ENCODE results near the gene RASD2.

The RASD2 gene

GRCh38 chr22:35555946-35556547 is 15.4 kb downstream of the RASD2 start:
- H3K9me3 ChIP-seq (ENCODE audit: control insufficient read depth, insufficient read depth, low read length), result no peaks in the 10 kb centered on the region
- H3K9ac ChIP-seq (ENCODE audit: low read depth, low read length), result no peak overlapping the region
- no peak overlapping the region for H3K4me3 ChIP-seq (ENCODE audit: low read depth, low read length)
- H3K27me3 ChIP-seq (ENCODE audit: control insufficient read depth, insufficient read depth, low read length), result no peaks in the 10 kb centered on the region
- H3K4me1 ChIP-seq (ENCODE audit: control insufficient read depth, insufficient read depth, low read length), result peaks cover 7% of the 10 kb centered on the region
- H3K36me3 ChIP-seq (ENCODE audit: control insufficient read depth, insufficient read depth, low read length), result no peaks in the 10 kb centered on the region

DNA sequence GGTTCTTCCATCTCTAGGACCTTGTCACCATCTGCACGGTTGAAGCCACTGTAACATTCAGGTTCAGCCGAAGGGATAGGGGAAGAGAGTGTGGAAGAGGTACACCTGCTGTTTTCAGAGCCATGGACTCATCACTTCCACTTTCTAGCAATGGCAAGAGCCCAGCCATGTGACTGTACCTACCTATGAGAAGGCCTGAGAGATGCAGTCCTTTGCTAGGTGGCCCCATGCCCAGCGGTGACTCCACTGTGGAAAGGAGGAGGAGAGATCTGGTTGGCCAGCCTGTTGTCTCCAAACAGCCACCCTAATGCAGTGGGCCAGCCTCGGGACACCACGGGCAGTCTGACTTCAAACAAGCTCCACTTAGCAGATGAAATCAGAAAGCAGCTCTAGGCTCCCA is 16.0 kb downstream of the RASD2 start:
- no peaks in the 10 kb centered on the region for H3K9me3 ChIP-seq (ENCODE audit: control insufficient read depth, insufficient read depth, low read length)
- no peak overlapping the region for H3K9ac ChIP-seq (ENCODE audit: low read depth, low read length)
- H3K36me3 ChIP-seq (ENCODE audit: control insufficient read depth, insufficient read depth, low read length), result no peaks in the 10 kb centered on the region
- H3K4me1 ChIP-seq (ENCODE audit: control insufficient read depth, insufficient read depth, low read length), result peaks cover 7% of the 10 kb centered on the region
- no peak overlapping the region for H3K4me3 ChIP-seq (ENCODE audit: low read depth, low read length)
- no peaks in the 10 kb centered on the region for H3K27me3 ChIP-seq (ENCODE audit: control insufficient read depth, insufficient read depth, low read length)

- no peak overlapping the region for H3K4me3 ChIP-seq (ENCODE audit: low read depth, low read length)
- H3K4me1 ChIP-seq (ENCODE audit: control insufficient read depth, insufficient read depth, low read length), result no peaks in the 10 kb centered on the region
- no peaks in the 10 kb centered on the region for H3K27me3 ChIP-seq (ENCODE audit: control insufficient read depth, insufficient read depth, low read length)
- no peaks in the 10 kb centered on the region for H3K36me3 ChIP-seq (ENCODE audit: control insufficient read depth, insufficient read depth, low read length)
- H3K9me3 ChIP-seq (ENCODE audit: control insufficient read depth, insufficient read depth, low read length), result no peaks in the 10 kb centered on the region
- no peak overlapping the region for H3K9ac ChIP-seq (ENCODE audit: low read depth, low read length)
These were observed 17.4 kb downstream of the RASD2 start for GRCh38 chr22:35558031-35558430.

DNA sequence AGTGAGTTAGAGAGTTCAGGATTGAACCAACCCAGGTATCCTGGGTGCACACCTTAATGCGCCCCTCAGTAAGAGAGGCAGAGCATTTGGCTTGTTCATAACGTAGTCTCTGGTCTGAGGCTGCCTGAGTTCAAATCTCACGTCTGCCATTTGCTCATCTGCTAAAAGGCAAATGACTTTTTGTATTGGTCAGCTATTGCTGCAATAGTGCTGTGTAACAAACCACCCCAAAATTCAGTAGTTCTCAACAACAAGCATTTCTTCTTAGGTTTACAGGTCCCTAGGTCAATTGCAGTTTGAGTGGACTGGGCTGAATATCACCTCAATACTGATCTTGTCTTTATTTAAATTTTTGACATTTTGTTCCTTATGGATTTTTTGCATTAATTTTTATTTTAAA is 18.1 kb downstream of the RASD2 start:
- no peaks in the 10 kb centered on the region for H3K4me1 ChIP-seq (ENCODE audit: control insufficient read depth, insufficient read depth, low read length)
- no peaks in the 10 kb centered on the region for H3K27me3 ChIP-seq (ENCODE audit: control insufficient read depth, insufficient read depth, low read length)
- H3K4me3 ChIP-seq (ENCODE audit: low read depth, low read length), result no peak overlapping the region
- H3K9me3 ChIP-seq (ENCODE audit: control insufficient read depth, insufficient read depth, low read length), result no peaks in the 10 kb centered on the region
- H3K36me3 ChIP-seq (ENCODE audit: control insufficient read depth, insufficient read depth, low read length), result no peaks in the 10 kb centered on the region
- no peak overlapping the region for H3K9ac ChIP-seq (ENCODE audit: low read depth, low read length)

- Histone ChIP-seq H3K9me3 (ENCODE audit: control insufficient read depth, insufficient read depth, low read length) (no peaks in the 10 kb centered on the region), H3K36me3 (ENCODE audit: control insufficient read depth, insufficient read depth, low read length) (no peaks in the 10 kb centered on the region), H3K4me1 (ENCODE audit: control insufficient read depth, insufficient read depth, low read length) (no peaks in the 10 kb centered on the region), H3K9ac (ENCODE audit: low read depth, low read length) (no peak overlapping the region), H3K4me3 (ENCODE audit: low read depth, low read length) (no peak overlapping the region), H3K27me3 (ENCODE audit: control insufficient read depth, insufficient read depth, low read length) (no peaks in the 10 kb centered on the region)
These were observed 18.8 kb downstream of the RASD2 start for GRCh38 chr22:35559354-35560005.

- H3K27me3 ChIP-seq (ENCODE audit: control insufficient read depth, insufficient read depth, low read length), result no peaks in the 10 kb centered on the region
- no peak overlapping the region for H3K4me3 ChIP-seq (ENCODE audit: low read depth, low read length)
- H3K4me1 ChIP-seq (ENCODE audit: control insufficient read depth, insufficient read depth, low read length), result no peaks in the 10 kb centered on the region
- H3K9me3 ChIP-seq (ENCODE audit: control insufficient read depth, insufficient read depth, low read length), result no peaks in the 10 kb centered on the region
- H3K36me3 ChIP-seq (ENCODE audit: control insufficient read depth, insufficient read depth, low read length), result no peaks in the 10 kb centered on the region
- no peak overlapping the region for H3K9ac ChIP-seq (ENCODE audit: low read depth, low read length)
These were observed 19.7 kb downstream of the RASD2 start for GRCh38 chr22:35560366-35560765.

- Histone ChIP-seq H3K9ac (ENCODE audit: low read depth, low read length) (no peak overlapping the region), H3K36me3 (ENCODE audit: control insufficient read depth, insufficient read depth, low read length) (no peaks in the 10 kb centered on the region), H3K4me3 (ENCODE audit: low read depth, low read length) (no peak overlapping the region), H3K9me3 (ENCODE audit: control insufficient read depth, insufficient read depth, low read length) (no peaks in the 10 kb centered on the region), H3K4me1 (ENCODE audit: control insufficient read depth, insufficient read depth, low read length) (no peaks in the 10 kb centered on the region), H3K27me3 (ENCODE audit: control insufficient read depth, insufficient read depth, low read length) (no peaks in the 10 kb centered on the region)
These were observed 20.2 kb downstream of the RASD2 start for GRCh38 chr22:35560824-35561223.

GRCh38 chr22:35561796-35562526 is 21.3 kb downstream of the RASD2 start:
- H3K9me3 ChIP-seq (ENCODE audit: control insufficient read depth, insufficient read depth, low read length), result no peaks in the 10 kb centered on the region
- H3K27me3 ChIP-seq (ENCODE audit: control insufficient read depth, insufficient read depth, low read length), result no peaks in the 10 kb centered on the region
- H3K36me3 ChIP-seq (ENCODE audit: control insufficient read depth, insufficient read depth, low read length), result no peaks in the 10 kb centered on the region
- H3K4me1 ChIP-seq (ENCODE audit: control insufficient read depth, insufficient read depth, low read length), result no peaks in the 10 kb centered on the region
- H3K4me3 ChIP-seq (ENCODE audit: low read depth, low read length), result no peak overlapping the region
- no peak overlapping the region for H3K9ac ChIP-seq (ENCODE audit: low read depth, low read length)

DNA sequence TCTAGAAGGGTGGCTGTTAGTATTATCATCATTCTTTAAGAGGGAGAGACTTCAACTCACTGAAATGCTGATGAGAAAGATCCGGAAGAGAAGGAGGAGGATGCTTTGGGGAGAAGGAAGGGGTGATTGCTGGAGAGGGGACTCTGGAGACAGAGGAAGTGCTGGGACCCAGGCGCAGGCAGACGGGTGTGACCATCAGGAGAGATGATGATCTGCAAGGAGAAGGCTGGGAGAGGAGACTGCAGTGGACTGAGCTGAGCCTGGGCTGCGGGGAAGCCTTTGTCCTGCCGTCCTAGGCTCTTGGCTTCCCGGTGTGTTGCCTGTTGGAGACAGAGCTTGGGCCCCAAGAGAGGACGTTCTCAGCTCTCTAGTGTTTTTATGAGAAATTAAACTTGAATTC is 22.6 kb downstream of the RASD2 start:
- H3K4me3 ChIP-seq (ENCODE audit: low read depth, low read length), result no peak overlapping the region
- no peaks in the 10 kb centered on the region for H3K27me3 ChIP-seq (ENCODE audit: control insufficient read depth, insufficient read depth, low read length)
- no peaks in the 10 kb centered on the region for H3K9me3 ChIP-seq (ENCODE audit: control insufficient read depth, insufficient read depth, low read length)
- H3K4me1 ChIP-seq (ENCODE audit: control insufficient read depth, insufficient read depth, low read length), result no peaks in the 10 kb centered on the region
- H3K9ac ChIP-seq (ENCODE audit: low read depth, low read length), result no peak overlapping the region
- no peaks in the 10 kb centered on the region for H3K36me3 ChIP-seq (ENCODE audit: control insufficient read depth, insufficient read depth, low read length)

DNA sequence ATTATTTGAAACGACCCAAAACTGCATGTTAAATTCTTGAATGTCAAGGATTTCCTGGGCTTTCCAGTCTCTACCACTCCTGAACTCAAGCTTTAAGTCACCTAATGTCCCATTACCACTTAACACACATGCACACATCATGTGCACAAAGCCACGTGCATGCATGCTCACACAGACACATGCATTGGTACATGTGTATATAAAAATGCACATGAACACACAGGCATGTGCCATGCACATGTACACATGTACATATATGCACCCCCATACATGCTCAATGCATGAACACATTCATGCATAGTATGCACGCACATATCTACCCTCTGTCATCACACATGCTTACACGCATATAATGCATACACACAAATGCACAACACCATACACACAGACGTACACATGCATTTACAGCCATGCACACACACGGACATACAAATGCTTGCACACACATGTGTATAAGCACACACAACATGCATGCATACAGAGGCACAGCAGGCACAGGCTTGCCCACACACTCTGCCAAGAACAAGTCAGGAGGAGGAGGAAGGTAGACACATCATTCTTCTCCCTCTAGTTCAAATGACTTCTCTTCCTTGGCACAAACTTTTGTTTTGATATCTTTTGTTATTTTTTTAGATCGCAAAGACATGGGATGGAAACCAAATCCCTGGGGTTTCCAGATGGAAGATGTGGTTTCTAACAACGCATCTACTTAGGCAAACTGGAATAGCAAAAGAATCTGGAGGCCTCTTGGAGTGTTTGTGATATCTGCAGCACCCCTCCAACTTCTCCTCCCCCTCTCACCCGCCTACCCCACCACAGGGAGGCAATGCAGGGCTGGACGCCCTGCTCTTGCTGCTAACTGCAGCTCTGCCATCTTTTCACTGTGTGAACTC is 24.6 kb downstream of the RASD2 start:
- no peak overlapping the region for H3K9ac ChIP-seq (ENCODE audit: low read depth, low read length)
- H3K36me3 ChIP-seq (ENCODE audit: control insufficient read depth, insufficient read depth, low read length), result no peaks in the 10 kb centered on the region
- no peak overlapping the region for H3K4me3 ChIP-seq (ENCODE audit: low read depth, low read length)
- H3K9me3 ChIP-seq (ENCODE audit: control insufficient read depth, insufficient read depth, low read length), result no peaks in the 10 kb centered on the region
- no peaks in the 10 kb centered on the region for H3K4me1 ChIP-seq (ENCODE audit: control insufficient read depth, insufficient read depth, low read length)
- no peaks in the 10 kb centered on the region for H3K27me3 ChIP-seq (ENCODE audit: control insufficient read depth, insufficient read depth, low read length)

DNA sequence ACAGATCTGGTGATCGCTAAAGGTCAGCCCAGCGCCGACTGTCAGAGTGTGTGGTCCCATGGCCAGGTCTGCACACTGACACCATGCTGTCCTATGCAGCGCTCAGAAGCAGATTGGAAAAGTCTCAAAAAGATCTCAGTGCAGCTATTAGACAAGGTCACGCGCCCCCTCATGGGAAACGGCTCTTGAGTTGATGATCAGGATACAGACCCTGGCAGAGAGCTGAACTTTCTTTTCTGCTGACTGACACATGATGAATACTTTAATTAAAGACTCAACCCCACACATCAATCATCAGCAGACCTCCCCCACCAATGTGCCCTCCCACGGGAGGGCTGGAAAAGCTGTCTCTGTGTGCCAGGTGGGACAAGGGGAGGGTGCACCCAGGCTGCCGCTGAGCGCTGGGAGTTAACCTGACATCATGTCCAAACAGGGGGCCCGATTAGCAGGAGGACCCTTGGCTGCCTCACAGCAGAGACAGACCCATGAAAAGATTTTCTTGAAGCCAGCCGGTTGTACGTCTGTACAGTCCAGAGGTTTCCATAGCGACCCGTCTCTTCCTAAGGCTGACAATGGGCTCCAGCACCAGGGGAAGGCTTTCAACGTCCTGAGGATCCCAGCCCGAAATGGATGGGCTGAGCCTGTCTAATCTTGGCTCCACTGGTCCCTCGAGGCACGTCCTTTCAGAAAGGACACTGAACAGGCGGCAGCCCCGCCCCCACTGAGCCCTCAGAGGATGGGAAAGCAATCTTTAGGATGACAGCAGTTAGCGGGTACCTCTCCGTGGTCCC is 26.9 kb downstream of the RASD2 start:
- Histone ChIP-seq H3K27me3 (ENCODE audit: control insufficient read depth, insufficient read depth, low read length) (no peaks in the 10 kb centered on the region), H3K36me3 (ENCODE audit: control insufficient read depth, insufficient read depth, low read length) (no peaks in the 10 kb centered on the region)

More for the DNA sequence above, 26.9 kb downstream of the RASD2 start:
- H3K9me3 ChIP-seq (ENCODE audit: control insufficient read depth, insufficient read depth, low read length), result no peaks in the 10 kb centered on the region
- no peaks in the 10 kb centered on the region for H3K4me1 ChIP-seq (ENCODE audit: control insufficient read depth, insufficient read depth, low read length)
- no peak overlapping the region for H3K4me3 ChIP-seq (ENCODE audit: low read depth, low read length)
- no peak overlapping the region for H3K9ac ChIP-seq (ENCODE audit: low read depth, low read length)
